H7 (cell line): Measurements from ENCODE around the gene RAB5IF. TPM values are rescaled to one million over a fixed set of nuclear protein-coding genes. Genes with fewer than 3 reads are reported as not detected.
"Not testable (repeated sequence)": the region's sequence is repeated elsewhere in the genome, so short reads cannot be mapped to it uniquely, and the experiment has no call there.

Source experiments
- DNase-seq: peaks from one replicate; pipeline ENCODE4 v3.0.0; 2012
- H3K27me3 ChIP-seq: 2 replicates; pipeline ENCODE4 v1.6.0; 2011; ENCODE audit warnings: mild to moderate bottlenecking, low read length; ENCODE audit not compliant: control insufficient read depth, insufficient read depth
- H3K36me3 ChIP-seq: replicated peaks from 2 replicates; pipeline ENCODE4 v1.5.1; 2011; ENCODE audit warnings: low read length; ENCODE audit not compliant: control insufficient read depth, insufficient read depth
- H3K4me3 ChIP-seq: 2 replicates; pipeline ENCODE4 v1.5.1; 2011; ENCODE audit warnings: low read depth, mild to moderate bottlenecking, control low read depth, low read length, moderate library complexity; ENCODE audit not compliant: insufficient read depth
- total RNA-seq: library from RNA; depleted of rRNA; stranded (reverse); fragments of >200 nt; shearing (Covaris generic); gene quantifications from 2 replicates; pipeline ENCODE4 v1.2.3, GENCODE V29; 2014

Gene RAB5IF
- total RNA-seq, 1 experiment from 2014 or later: 117 TPM

DNA sequence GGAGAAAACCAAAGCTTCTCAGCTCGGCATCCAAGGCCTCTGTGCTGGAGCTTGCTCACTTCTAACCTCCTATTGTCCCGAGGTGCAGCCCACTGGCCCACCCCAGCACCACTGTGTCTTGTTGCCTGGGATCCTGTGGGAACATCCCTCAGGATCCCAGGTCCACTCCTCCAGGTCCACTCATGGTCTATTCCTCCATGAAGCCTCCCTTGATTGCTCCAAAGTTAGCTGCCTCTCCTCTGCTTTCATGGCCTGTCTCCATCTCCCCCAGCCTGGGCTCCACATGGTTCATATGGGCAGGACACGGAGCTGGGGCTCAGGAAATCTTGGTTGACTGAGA lies 26.5 kb downstream of the RAB5IF start:
- H3K27me3 ChIP-seq: no peaks in the 10 kb centered on the region
- DNase-seq: no peak
- H3K4me3 ChIP-seq: no peak overlapping the region
- no peaks in the 10 kb centered on the region for H3K36me3 ChIP-seq

DNA sequence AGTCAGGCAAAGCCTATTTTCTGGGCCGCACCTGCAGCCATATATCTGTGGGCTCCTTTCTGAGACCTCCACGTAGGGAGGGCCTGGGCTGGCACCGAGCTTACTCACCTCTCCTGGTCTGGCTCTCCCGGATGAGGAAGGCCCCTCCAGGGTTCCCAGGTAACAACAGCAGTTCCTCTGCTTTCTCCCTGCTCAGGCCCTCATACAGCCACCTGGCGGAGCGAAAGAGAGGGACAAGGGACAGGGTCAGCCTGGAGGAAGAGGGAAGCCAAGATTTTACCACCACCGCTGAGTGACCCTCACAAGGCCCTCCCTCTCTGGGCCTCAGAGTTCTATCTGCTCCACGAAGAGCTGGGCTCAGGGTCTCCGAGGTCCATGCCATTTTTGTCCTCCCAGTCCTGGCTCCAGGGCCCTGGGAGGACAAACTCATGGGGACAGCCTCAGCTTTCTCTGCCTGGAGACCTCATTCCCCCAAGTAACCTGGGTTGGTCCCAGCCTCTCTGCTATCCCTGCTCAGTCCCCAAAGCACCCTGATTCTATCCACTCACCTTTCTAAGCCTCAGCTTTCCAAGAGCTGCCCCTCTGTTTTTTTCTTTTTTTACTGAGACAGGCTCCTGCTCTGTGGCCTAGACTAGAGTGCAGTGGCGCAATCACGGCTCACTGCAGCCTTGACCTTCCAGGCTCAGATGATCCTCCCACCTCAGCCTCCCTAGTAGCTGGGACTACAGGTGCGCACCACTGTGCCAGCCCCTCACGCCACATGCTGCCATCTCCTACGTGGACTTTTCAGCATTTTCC lies 27.1 kb downstream of the RAB5IF start:
- no peaks in the 10 kb centered on the region for H3K27me3 ChIP-seq
- DNase-seq: peak; percentile 83
- H3K4me3 ChIP-seq: no peak overlapping the region
- H3K36me3 ChIP-seq: no peaks in the 10 kb centered on the region

DNA sequence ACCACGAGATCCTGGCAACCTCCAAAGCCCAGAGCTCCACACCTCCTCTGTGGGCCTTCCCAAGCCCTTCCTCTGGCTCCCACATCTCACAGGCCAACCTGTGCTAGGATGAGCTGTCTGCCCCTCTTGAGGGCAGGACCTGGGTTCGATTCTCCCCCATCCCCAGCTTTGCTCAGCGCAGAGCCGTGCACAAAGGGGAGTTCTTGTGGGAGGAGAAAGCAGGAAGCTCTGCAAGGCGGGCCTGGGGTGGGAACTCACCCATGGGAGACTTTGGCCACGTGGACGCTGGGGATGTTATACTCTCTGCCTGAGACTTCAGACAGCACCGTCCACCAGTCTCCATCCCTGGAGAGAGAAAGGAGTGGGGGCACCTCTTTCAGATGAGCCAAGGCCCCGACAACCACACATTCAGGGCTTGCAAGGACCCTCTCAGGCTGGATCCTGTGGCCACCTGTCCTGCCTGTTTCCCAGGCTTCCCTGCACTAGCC lies 27.8 kb downstream of the RAB5IF start:
- H3K27me3 ChIP-seq: no peaks in the 10 kb centered on the region
- DNase-seq: no peak
- H3K4me3 ChIP-seq: no peak overlapping the region
- no peaks in the 10 kb centered on the region for H3K36me3 ChIP-seq

- Histone ChIP-seq H3K36me3 (no peaks in the 10 kb centered on the region), H3K4me3 (no peak overlapping the region), H3K27me3 (no peaks in the 10 kb centered on the region)
- no peak for DNase-seq
Measured at GRCh38 chr20:36634342-36634741, 28.8 kb downstream of the RAB5IF start.

- DNase-seq, H3K27me3 ChIP-seq, H3K36me3 ChIP-seq, H3K4me3 ChIP-seq: not testable (repeated sequence)
Measured at GRCh38 chr20:36638876-36639400, 33.4 kb downstream of the RAB5IF start.

DNA sequence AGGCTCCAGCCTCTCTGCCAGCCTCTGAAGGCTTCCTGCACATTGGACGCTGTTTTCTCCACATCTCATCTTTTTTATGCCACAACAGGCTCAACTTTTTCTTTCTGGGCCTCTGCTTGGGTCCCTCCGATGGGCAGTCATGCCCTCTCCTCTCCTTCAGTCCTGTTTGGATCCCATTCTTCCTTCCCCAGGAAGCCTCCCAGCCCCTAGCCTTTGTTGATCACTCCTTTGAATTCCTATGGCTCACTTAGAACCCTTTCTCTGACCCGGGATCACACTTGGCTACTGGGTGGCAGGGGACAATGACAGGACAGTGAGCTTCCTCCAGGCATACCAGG lies 35.9 kb downstream of the RAB5IF start:
- H3K4me3 ChIP-seq: no peak overlapping the region
- no peaks in the 10 kb centered on the region for H3K27me3 ChIP-seq
- H3K36me3 ChIP-seq: no peaks in the 10 kb centered on the region
- DNase-seq: no peak

- DNase-seq: no peak
- Histone ChIP-seq H3K36me3 (no peaks in the 10 kb centered on the region), H3K27me3 (no peaks in the 10 kb centered on the region), H3K4me3 (no peak overlapping the region)
Measured at GRCh38 chr20:36642136-36642535, 36.6 kb downstream of the RAB5IF start.

DNA sequence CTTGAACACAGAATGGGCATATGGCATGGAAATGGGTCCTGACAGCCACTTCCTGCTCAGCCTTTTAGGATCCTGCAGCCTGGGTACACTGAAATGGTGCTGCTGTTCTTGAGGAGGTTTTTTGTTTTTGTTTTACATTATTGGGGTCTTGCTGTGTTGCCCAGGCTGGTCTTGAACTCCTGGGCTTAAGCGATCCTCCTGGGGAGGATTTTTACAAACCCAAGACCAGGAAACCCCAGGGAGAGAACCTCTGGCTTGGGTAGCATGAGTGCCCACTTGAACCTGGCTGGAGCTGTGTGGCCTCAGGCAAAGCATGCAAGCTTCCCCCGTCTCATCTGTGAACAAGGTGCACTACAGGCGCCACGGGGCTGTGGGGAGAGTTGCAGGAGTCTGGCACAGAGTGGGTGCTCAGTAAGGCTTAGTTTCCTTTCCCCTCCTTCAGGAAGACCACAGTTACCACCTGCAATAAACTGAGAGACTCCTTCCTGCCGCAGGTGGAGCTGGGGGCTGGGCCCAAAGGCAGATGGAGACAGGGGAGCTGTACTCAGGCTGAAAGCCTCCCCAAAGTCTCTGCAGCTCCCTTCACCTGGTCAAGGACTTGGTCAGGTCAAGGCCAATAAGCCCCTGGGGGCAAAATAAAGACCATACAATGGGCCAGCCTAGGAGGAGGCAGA lies 38.6 kb downstream of the RAB5IF start:
- Histone ChIP-seq H3K4me3 (no peak overlapping the region), H3K36me3 (no peaks in the 10 kb centered on the region)
- DNase-seq: no peak

DNA sequence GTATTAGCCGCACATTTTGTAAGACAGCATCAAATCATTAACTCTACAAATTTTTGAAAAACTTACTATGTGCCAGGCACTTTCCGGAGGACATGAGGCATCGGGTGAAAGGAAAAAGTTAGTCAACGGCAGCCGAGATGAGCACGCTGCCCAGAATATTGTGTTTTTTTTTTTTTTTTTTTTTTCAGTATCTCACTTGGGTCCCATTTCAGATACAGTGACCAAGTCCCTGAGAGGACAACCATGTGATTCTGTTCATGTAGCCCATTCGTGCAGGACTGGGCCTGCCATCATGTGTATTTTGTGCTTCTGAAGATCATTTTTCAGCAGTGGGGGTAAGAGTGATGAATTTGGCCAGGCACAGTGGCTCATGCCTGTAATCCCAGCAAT lies 39.1 kb downstream of the RAB5IF start:
- H3K27me3 ChIP-seq: no peaks in the 10 kb centered on the region
- H3K4me3 ChIP-seq: no peak overlapping the region
- no peak for DNase-seq
- H3K36me3 ChIP-seq: no peaks in the 10 kb centered on the region

More for the DNA sequence above, 38.6 kb downstream of the RAB5IF start:
- no peaks in the 10 kb centered on the region for H3K27me3 ChIP-seq

DNA sequence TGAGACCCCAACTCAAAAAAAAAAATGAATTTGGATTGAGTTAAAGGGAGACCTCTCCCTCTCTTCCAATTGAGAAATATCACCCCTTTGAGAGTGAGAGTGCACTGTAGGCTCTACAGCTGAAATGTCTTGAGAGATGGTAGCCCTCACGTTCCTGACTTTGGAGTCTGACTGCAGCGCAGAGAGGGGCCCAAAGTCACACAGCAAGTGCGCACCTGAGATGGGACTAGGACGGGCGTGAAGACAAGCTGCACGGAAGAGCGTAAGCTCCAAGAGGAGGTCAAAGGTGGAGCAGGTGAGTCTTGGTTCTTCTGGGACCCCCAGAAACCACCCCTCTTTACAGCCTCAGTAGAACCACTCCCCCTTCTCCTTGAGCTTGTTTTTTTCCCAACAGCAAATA lies 39.8 kb downstream of the RAB5IF start:
- no peak for DNase-seq
- no peaks in the 10 kb centered on the region for H3K27me3 ChIP-seq
- H3K36me3 ChIP-seq: no peaks in the 10 kb centered on the region
- H3K4me3 ChIP-seq: no peak overlapping the region

GRCh38 chr20:36645998-36646397 lies 40.4 kb downstream of the RAB5IF start, which contains the start of gene SLA2:
Gene SLA2, minus strand, starts transcription at chr20:36646196. Its CDS starts 4,861 bp downstream, at chr20:36641335.
- no peaks in the 10 kb centered on the region for H3K27me3 ChIP-seq
- no peak within 1 kb of the TSS for H3K4me3 ChIP-seq
- H3K36me3 ChIP-seq: no peaks in the 10 kb centered on the region
- no peak for DNase-seq

GRCh38 chr20:36646678-36647077 lies 41.1 kb downstream of the RAB5IF start:
- H3K4me3 ChIP-seq: no peak overlapping the region
- H3K36me3 ChIP-seq: no peaks in the 10 kb centered on the region
- DNase-seq: no peak
- no peaks in the 10 kb centered on the region for H3K27me3 ChIP-seq

DNA sequence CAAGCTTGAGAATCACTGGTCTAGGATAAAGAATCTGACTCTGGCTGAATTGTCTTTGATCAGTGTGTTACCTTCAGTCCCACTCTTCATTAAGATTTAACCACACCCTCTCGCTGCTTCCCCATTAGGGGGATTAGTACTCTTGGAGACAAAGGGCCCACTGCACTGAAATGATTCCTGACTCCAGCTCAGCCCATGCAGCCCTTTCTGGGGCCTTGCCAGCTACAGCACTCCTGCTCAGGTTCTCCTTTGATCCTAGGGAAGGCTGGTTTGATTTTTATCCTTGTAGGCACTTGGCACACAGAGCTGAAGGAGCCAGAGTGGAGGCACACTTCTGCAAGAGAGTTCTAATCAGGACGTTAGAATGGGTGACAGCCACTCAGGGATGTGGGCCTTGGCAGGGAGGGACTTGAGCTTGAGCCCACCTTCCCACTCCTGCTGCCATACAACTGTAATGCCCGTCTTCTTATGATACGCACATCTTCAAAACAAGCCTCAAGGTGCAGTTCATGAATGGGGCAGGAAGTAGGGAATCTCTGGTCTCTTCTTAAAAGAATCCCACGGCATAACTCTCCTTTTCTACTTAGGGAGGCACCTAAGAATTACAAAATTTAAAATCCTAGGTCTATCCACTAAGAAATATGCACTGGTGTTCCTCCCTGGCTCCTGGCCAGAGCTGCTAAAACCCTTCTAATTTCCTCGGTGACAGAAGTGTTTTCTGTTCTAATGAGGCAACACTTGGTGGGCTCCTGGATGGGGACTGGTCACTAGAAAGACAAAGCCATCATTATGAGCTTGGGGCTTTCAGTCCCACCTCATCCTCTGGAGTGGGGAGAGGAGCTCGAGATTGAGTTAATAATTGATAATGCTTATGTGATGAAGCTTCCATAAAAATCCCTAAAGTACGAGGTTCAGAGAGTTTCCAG lies 41.9 kb downstream of the RAB5IF start:
- no peak for DNase-seq
- no peaks in the 10 kb centered on the region for H3K27me3 ChIP-seq
- H3K4me3 ChIP-seq: no peak overlapping the region
- H3K36me3 ChIP-seq: no peaks in the 10 kb centered on the region

- no peak for DNase-seq
- no peaks in the 10 kb centered on the region for H3K27me3 ChIP-seq
- no peak overlapping the region for H3K4me3 ChIP-seq
- peaks cover 1% of the 10 kb centered on the region for H3K36me3 ChIP-seq
Measured at GRCh38 chr20:36653456-36653855, 47.9 kb downstream of the RAB5IF start.
